Measurements from ENCODE around the gene YWHAB. TPM values are rescaled to one million over a fixed set of nuclear protein-coding genes. Genes with fewer than 3 reads are reported as not detected.

Gene YWHAB
- total and polyA plus RNA-seq, 2 of the 4 experiments (the other 2 are of a cell fraction), result 78.0 to 102 TPM

DNA sequence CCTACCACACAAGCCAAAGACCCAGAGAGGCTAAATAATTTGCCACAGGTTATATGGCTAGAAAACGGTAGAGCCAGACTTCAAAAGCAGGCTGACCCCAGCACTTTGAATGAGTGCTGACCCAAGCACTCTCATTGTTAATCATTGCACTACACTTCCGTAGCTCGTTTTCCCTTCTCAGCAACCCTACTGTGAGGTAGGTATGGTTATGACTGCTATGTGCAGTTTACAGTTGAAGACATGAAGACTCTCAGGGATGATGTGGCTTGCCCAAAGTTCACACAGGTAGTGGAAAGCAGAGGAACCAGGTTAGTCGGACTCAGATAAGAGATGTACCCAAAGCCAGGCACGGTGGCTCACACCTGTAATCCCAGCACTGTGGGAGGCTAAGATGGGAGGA lies 41.6 kb upstream of the YWHAB start:
- no TSS peak for BruUV-seq (replicated peaks)
- H2AK9ac ChIP-seq (replicated peaks; ENCODE audit: low read depth, low read length, poor library complexity), result no peak overlapping the region
- WGBS, 2 experiments (ENCODE audit: extremely low coverage in 2 of 2, insufficient read length in 1 of 2), result no CpG with 5 or more reads among the region's 5 CpGs
- H4K8ac ChIP-seq (ENCODE audit: low read depth in 2 of 2, low read length in 2 of 2), result no peak overlapping the region
- H2AK5ac ChIP-seq (ENCODE audit: low read depth, low read length), result no peak overlapping the region
- peaks cover 10% of the 10 kb centered on the region for H3K27me3 ChIP-seq (ENCODE audit: control insufficient read depth, insufficient read depth, low read length)
- H2AFZ ChIP-seq (replicated peaks; ENCODE audit: low read length, poor library complexity), result no peak overlapping the region
- H4K20me1 ChIP-seq (ENCODE audit: insufficient read depth, low read length), result no peaks in the 10 kb centered on the region
- no peak overlapping the region for H3K23ac ChIP-seq (ENCODE audit: low read depth, low read length)
- no peak overlapping the region for H3K4me3 ChIP-seq (ENCODE audit: insufficient read depth, low read depth, low read length)
- H3K4me2 ChIP-seq (ENCODE audit: low read depth, low read length), result no peak overlapping the region
- ChIA-PET POLR2A (ENCODE audit: unreplicated experiment) (no interaction called here), CTCF (no interaction called here)
- no peak overlapping the region for H4K5ac ChIP-seq (ENCODE audit: low read depth, low read length)
- no peak overlapping the region for H3K14ac ChIP-seq (replicated peaks; ENCODE audit: low read depth, low read length)
- H2BK20ac ChIP-seq (ENCODE audit: low read depth, low read length), result no peak overlapping the region
- no peaks in the 10 kb centered on the region for H3K36me3 ChIP-seq (ENCODE audit: control insufficient read depth, insufficient read depth, low read length)
- in situ Hi-C loops (cut with MboI; ENCODE audit: low sequenced_read_pairs), result no loop called here
- no peak overlapping the region for H3K9ac ChIP-seq (ENCODE audit: low read depth, low read length)
- no peak for ATAC-seq (ENCODE audit: low read depth)
- intact Hi-C loops (cut with micrococcal nuclease), result no loop called here
- no peak for TF ChIP-seq FOS (IDR thresholded peaks at IDR 0.05; ENCODE audit: low read depth, low read length)
- no peak for TF ChIP-seq MXI1 (IDR thresholded peaks at IDR 0.05; ENCODE audit: borderline replicate concordance, low read depth, low read length)
- no peak for TF ChIP-seq USF2 (IDR thresholded peaks at IDR 0.05; ENCODE audit: low read depth, low read length)
- no peak for TF ChIP-seq MAFK (IDR thresholded peaks at IDR 0.05; ENCODE audit: low read depth, low read length)
- TF ChIP-seq MAZ (IDR thresholded peaks at IDR 0.05; ENCODE audit: borderline replicate concordance, low read depth, low read length), result no peak
- no peak for TF ChIP-seq CHD1 (IDR thresholded peaks at IDR 0.05; ENCODE audit: low read depth, low read length)
- TF ChIP-seq RCOR1 (IDR thresholded peaks at IDR 0.05; ENCODE audit: insufficient replicate concordance, low read length), result no peak
- no peak for TF ChIP-seq ELK1 (IDR thresholded peaks at IDR 0.05; ENCODE audit: borderline replicate concordance, low read depth, low read length)
- no peak for TF ChIP-seq CTCF (conservative IDR thresholded peaks at IDR 0.05; ENCODE audit: low read depth, low read length)
- no peak for TF ChIP-seq NFE2L2 (IDR thresholded peaks at IDR 0.05; ENCODE audit: low read depth, low read length)
- no peak for TF ChIP-seq RFX5 (IDR thresholded peaks at IDR 0.05; ENCODE audit: low read depth, low read length)
- TF ChIP-seq CEBPB (IDR thresholded peaks at IDR 0.05; ENCODE audit: low read depth, low read length), result no peak
- no peaks in the 10 kb centered on the region for H3K79me1 ChIP-seq (ENCODE audit: low read depth in 1 of 2, low read length in 2 of 2)
- no peak for DNase-seq
- H3K4me1 ChIP-seq (ENCODE audit: control insufficient read depth, insufficient read depth, low read length), result no peaks in the 10 kb centered on the region
- H2BK120ac ChIP-seq (ENCODE audit: low read depth, low read length), result no peak overlapping the region
- dilution Hi-C loops (cut with HindIII; ENCODE audit: low sequenced_read_pairs, unreplicated experiment), result no loop called here
- no peak overlapping the region for H3K4ac ChIP-seq (ENCODE audit: low read depth, low read length)
- H3K27ac ChIP-seq (ENCODE audit: insufficient read depth, low read length), result no peak overlapping the region
- H3K18ac ChIP-seq (ENCODE audit: low read depth, low read length), result no peak overlapping the region
- H4K91ac ChIP-seq (ENCODE audit: insufficient read depth, low read depth, low read length), result no peak overlapping the region
- no peak overlapping the region for H2BK15ac ChIP-seq (ENCODE audit: low read depth, low read length)
- H3K56ac ChIP-seq (ENCODE audit: extremely low read depth, insufficient read depth, low read length), result no peak overlapping the region
- no peaks in the 10 kb centered on the region for H3K9me1 ChIP-seq (ENCODE audit: insufficient read depth, low read length)
- H2BK5ac ChIP-seq (ENCODE audit: low read depth, low read length, poor library complexity, severe bottlenecking), result no peak overlapping the region
- no peaks in the 10 kb centered on the region for H3K9me3 ChIP-seq (ENCODE audit: control insufficient read depth, insufficient read depth, low read length)

Measured in IMR-90 (cell line).